Measurements from ENCODE around the gene KIF3C. TPM values are rescaled to one million over a fixed set of nuclear protein-coding genes. Genes with fewer than 3 reads are reported as not detected.
A peak's percentile ranks its signal among the peaks of the same experiment; 100 is the strongest.
"Not testable (repeated sequence)": the region's sequence is repeated elsewhere in the genome, so short reads cannot be mapped to it uniquely, and the experiment has no call there.

The KIF3C gene
- total RNA-seq, 1 donor from 2014 or later = 3.1 TPM

GRCh38 chr2:25972049-25972823, 10.1 kb downstream of the KIF3C start:
- DNase-seq (no peak), ATAC-seq (no peak)
- intact Hi-C loops (cut with micrococcal nuclease) = no loop called here

GRCh38 chr2:25971596-25971995, 10.7 kb downstream of the KIF3C start:
- no peak for DNase-seq
- no peak for ATAC-seq
- intact Hi-C loops (cut with micrococcal nuclease) = no loop called here

DNA sequence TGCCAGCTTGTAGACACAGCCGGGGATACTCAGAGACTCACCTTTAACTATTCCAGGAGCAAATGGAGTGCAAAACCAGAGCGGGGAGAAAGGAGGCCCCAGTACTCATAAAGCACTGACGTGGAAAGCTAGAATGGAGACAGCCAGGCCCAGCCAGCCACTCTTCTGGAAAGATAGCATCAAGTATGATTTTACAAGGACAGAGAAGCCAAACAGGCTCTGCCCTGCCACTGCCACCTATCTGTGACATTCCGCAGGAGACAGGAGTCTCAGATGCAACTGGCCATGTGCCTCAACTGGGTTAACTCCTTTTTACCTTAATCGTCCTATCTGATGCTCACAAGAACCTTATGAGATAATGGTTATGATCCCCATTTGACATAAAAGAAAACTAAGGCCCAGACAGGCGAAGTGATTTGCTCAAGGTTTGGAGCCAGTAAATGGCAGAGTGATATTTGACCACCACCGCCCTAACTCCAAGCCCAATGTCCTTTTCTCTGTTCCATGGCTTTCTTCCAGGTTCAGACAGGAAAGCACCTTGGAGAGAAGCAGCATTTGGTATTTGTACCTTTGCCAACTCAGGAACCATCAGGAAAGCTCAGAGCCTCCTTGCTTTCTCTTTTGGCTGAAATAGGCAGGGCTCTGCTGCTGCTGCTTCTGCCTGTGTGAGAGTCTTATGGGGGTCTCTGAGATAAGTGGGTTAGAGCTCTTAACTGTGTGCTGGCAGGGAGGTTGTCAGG, 15.6 kb downstream of the KIF3C start:
- intact Hi-C loops (cut with micrococcal nuclease) = no loop called here
- ATAC-seq (peak; percentile 48), DNase-seq (no peak)

- ATAC-seq (no peak), DNase-seq (no peak)
- intact Hi-C loops (cut with micrococcal nuclease) = no loop called here
Observed at GRCh38 chr2:25964891-25965290, 17.4 kb downstream of the KIF3C start.

DNA sequence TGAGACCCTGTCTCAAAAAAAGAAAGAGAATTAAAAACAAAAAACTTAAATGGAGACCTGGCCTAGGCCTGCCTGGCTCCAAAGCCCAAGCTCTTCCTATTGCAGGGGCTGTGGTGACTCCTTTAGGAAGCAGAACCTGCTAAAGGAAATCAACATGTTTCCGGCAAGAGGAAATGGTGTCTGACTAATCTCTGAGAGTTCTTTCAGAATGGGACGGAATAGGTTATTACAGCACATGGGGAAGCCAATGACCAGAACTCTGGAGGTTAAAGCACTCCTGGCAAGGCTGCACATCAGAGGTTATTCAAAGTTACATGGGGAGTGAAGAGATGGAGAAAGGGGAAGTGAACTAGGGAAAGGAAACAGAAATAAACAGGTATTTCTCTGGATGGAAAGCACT, 21.4 kb downstream of the KIF3C start:
- intact Hi-C loops (cut with micrococcal nuclease) = no loop called here
- DNase-seq (no peak), ATAC-seq (peak; percentile 68)

- no peak for ATAC-seq
- DNase-seq = no peak
- intact Hi-C loops (cut with micrococcal nuclease) = no loop called here
Observed at GRCh38 chr2:25960396-25960795, 21.9 kb downstream of the KIF3C start.

DNA sequence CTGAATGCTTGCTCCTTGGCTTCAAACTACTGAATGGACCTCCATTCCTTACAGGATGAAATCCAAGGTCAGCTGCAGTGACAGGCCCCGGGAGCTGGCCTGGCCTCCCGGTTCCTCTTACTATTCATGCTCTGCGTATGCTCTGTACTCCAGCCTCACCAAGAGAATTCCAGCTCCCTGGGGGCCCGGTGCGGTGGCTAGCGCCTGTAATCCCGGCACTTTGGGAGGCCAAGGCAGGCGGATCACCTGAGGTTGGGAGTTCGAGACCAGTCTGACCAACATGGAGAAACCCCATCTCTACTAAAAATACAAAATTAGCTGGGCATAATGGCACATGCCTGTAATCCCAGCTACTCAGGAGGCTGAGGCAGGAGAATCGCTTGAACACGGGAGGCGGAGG, 23.7 kb downstream of the KIF3C start:
- intact Hi-C loops (cut with micrococcal nuclease) = loop anchor here (10.0 kb wide), 1 partner anchor 186 kb away; no protein-coding TSS in a partner anchor
- DNase-seq = not testable (repeated sequence)

DNA sequence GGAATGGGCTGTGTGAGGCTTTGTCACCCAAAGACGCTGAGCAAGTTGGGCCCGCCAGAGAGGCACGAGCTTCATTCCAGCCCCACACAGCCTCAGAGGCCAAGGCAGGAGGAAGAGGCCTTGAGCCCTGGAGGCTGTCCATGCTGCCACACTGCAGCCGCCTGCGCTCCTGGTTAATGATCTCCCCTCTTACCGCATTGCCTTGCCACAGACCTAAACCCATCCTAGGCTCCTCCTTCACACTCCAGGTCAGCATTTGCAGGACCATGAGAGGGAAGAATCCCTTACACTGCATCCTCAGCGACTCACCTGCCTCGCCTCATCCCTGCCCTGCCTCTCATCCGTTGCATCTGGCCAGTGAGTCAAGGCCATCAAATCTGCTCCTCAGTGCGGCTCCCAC, 24.6 kb downstream of the KIF3C start:
- DNase-seq = no peak
- ATAC-seq = no peak
- intact Hi-C loops (cut with micrococcal nuclease) = loop anchor here (10.0 kb wide), 1 partner anchor 187 kb away; no protein-coding TSS in a partner anchor

More for the DNA sequence above, 23.7 kb downstream of the KIF3C start:
- ATAC-seq = not testable (repeated sequence)

DNA sequence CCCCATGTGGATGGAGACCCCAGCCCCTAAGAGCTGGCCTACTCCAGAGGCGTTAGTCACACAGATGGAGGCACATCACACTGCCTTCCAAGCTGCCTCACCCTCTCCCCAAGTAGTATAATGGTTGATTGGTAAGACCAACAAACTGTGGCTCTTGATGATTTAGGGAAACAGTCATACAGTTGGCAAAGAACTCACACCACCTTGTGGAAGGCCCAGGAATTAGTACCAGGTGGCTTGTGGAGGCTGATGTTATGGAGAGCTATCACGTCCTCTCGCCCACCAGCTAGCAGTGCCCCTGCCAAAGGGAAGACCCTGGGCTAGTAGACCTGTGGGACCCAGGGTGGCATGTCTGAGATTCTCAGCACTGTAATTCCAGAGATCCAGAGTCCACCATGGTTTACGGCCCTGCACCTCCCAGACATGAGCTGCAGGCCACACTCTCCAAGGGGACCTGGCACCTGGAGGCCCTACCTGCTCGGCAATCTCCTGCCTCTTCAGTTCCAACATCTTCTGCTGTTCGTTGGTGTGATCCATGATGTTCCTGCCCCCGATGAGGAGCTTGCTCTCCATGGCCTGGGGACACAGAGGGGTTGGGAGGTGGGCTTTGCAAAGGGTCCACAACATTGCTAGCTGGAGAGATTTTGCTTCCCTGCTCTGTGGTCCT, 26.3 kb downstream of the KIF3C start:
- DNase-seq (no peak), ATAC-seq (no peak)
- intact Hi-C loops (cut with micrococcal nuclease) = loop anchor here (10.0 kb wide), 1 partner anchor 189 kb away; no protein-coding TSS in a partner anchor

DNA sequence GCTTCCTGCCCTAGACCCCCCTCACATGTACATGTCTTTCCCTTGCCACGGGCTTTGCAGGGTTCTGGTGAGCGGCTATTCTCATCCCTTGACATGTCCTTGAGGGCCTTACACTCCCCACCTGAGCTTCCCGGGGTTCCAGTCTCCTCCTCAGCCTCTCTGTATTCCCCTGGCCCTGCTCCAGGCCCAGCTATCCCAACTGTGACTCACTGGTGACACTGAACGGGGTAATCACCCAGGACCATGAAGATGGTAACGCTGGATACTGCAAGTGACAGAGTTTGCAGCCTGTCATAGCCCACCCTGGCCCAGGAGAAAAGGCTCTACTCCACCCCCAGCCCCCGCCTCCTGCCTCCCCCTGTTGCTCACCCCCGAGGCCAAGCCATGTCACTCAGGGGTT, 27.3 kb downstream of the KIF3C start:
- intact Hi-C loops (cut with micrococcal nuclease) = loop anchor here (10.0 kb wide), 1 partner anchor 190 kb away; no protein-coding TSS in a partner anchor
- ATAC-seq = no peak

DNA sequence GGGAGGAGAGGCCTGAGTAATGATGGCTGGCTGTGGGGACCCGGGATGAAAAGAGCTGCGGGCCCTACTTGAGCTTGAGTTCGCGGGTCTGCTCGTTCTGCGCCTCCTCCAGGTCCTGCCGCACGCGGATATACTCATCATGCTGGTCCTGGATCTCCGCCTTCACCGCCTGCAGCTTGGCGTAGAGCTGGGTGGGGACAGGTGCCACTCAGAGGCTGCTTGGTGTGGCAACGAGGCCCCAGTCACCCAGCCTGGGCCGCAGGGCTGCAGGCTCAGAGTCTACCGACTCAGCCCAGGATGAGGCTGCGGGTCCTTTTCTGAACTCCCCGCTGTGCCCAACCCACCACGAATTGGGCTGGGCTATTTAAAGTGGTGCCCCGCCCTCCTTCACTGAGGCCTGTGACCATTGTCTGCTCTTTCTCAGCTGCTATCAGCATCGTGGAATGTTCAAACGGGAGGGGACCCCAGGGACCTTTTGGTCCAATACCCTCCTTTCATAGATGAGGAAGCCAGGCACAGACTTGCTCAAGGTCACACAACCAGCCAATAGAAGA, 28.0 kb downstream of the KIF3C start:
- intact Hi-C loops (cut with micrococcal nuclease) = loop anchor here (10.0 kb wide), 1 partner anchor 191 kb away; no protein-coding TSS in a partner anchor
- ATAC-seq (no peak), DNase-seq (no peak)

More for the DNA sequence above, 27.3 kb downstream of the KIF3C start:
- DNase-seq = no peak

- peak; percentile 97 for ATAC-seq
- peak; percentile 77 for DNase-seq
- intact Hi-C loops (cut with micrococcal nuclease) = loop anchor here (10.0 kb wide), 1 partner anchor 194 kb away; no protein-coding TSS in a partner anchor
Observed at GRCh38 chr2:25951071-25951547, 31.2 kb downstream of the KIF3C start.

GRCh38 chr2:25948437-25948836, 33.9 kb downstream of the KIF3C start:
- no peak for ATAC-seq
- no peak for DNase-seq
- intact Hi-C loops (cut with micrococcal nuclease) = loop anchor here (10.0 kb wide), 1 partner anchor 94 kb away; no protein-coding TSS in a partner anchor

DNA sequence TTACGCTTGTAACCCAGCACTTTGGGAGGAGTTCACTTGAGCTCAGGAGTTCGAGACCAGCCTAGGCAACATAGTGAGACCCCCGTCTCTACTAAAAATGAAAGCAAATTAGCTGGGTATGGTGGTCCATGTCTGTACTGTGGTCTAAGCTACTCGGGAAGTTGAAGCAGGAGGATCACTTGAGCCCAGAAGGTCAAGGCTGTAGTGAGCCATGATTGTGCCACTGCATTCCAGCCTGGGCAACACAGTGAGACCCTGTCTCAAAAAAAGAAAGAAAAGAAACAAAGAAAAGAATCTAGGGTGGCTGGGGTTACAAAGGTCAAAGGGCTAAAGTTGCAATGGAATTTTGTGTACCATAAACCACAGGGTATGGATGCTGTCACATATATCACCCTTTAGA, 41.3 kb downstream of the KIF3C start:
- ATAC-seq (no peak), DNase-seq (no peak)
- intact Hi-C loops (cut with micrococcal nuclease) = loop anchor here (10.0 kb wide), 1 partner anchor 86 kb away; no protein-coding TSS in a partner anchor

DNA sequence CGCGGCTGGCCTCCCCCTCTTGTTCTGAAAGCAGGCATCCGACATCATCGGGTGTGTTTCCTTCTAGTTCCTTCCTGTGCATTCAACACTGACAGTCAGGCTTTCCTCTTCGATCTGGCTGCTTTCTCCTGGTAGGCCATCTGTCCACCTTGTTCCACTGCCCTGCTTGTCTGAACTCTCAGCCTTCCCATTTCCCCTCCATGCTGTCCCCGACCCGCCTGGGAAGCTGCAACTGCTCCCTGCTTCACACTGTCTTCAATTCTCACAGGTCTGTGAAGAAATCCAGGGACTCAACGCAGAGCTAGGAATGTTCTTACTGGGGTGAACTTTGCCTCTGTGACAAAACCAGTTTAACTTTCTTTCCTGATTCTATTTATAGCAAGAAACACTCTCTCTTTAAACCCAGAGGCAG, 43.0 kb downstream of the KIF3C start:
- ATAC-seq (peak; percentile 9), DNase-seq (no peak)
- intact Hi-C loops (cut with micrococcal nuclease) = no loop called here

DNA sequence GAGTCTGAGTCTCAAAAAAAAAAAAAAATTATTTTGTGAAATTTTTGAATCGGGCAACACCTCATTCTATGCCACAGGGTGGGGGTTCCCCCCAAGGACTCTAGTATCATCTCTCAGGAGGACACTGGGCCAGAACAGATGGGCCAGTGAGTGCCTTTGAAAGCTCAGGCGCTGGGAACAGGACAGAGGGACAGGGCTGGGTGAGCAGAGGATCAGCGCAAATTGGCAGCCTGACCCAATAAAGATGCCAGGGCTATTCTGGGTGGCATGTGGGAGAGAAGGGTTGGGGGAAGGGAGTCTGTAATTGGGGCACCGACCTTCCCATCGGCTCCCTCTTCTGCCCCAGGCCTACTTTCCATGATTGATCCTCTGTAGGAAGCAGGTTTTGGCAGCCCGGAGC, 44.0 kb downstream of the KIF3C start:
- DNase-seq (peak; percentile 72), ATAC-seq (peak; percentile 98)
- intact Hi-C loops (cut with micrococcal nuclease) = no loop called here

- ATAC-seq (peak; percentile 29), DNase-seq (no peak)
- intact Hi-C loops (cut with micrococcal nuclease) = no loop called here
Observed at GRCh38 chr2:25936889-25937545, 45.3 kb downstream of the KIF3C start.

- intact Hi-C loops (cut with micrococcal nuclease) = no loop called here
- ATAC-seq (no peak), DNase-seq (no peak)
Observed at GRCh38 chr2:25933622-25934021, 48.7 kb downstream of the KIF3C start.
